GM12872 (cell line): ENCODE measurements around the gene NSMCE4A.

ENCODE experiments used
- TF ChIP-seq, protein P1 (sequence below): IDR thresholded peaks from 3 replicates; pipeline ENCODE4 v1.5.1; 2011; ENCODE audit warnings: low read depth, mild to moderate bottlenecking, low read length, moderate library complexity; ENCODE audit not compliant: insufficient read depth

NSMCE4A gene

DNA sequence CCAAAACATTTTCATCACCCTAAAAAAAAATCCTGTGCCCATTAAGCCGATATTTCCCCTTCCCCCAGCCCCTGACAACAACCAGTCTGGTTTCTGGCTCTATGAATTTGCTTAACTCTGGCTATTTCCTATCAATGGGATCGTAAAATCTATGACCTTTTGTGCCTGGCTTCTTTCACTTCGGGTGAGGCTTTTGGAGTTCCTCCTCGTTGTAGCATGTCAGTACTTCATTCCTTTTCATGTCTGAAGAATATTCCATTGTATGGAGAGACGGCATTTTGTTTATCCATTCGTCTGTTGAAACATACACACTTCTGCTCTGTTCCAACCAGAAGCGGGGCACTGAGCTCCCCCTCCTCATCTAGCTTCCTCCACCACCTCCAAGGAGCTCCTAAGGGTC lies 43.5 kb upstream of the NSMCE4A start:
- TF ChIP-seq, protein P1, sequence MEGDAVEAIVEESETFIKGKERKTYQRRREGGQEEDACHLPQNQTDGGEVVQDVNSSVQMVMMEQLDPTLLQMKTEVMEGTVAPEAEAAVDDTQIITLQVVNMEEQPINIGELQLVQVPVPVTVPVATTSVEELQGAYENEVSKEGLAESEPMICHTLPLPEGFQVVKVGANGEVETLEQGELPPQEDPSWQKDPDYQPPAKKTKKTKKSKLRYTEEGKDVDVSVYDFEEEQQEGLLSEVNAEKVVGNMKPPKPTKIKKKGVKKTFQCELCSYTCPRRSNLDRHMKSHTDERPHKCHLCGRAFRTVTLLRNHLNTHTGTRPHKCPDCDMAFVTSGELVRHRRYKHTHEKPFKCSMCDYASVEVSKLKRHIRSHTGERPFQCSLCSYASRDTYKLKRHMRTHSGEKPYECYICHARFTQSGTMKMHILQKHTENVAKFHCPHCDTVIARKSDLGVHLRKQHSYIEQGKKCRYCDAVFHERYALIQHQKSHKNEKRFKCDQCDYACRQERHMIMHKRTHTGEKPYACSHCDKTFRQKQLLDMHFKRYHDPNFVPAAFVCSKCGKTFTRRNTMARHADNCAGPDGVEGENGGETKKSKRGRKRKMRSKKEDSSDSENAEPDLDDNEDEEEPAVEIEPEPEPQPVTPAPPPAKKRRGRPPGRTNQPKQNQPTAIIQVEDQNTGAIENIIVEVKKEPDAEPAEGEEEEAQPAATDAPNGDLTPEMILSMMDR, result no peak

DNA sequence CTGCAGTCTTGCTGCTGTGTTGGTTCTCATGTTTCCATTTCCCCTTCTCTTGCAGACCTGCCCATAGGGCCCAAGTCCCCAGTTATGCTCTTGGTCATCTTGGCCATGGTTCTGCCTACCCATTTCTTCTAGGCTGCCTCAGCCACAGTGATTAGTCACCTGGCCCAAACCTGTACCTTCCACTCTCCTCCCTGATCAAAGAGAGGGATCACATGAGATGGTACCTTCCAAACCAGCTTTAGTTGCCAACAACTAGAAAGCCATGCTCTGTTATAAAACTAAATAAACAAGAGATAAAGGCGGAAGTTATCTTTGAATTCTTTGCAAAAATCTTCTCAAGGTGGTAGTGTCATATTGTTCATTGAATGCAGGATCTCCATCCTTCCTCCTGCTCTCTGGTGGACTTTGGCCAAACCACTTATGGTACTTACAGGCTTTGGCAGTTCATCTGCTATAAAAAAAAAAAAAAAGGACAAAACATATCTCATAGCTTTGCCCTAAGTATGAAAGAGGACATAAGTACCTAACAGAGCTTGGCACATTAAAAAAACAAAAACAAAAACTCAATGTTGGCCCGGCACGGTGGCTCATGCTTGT lies 39.7 kb upstream of the NSMCE4A start:
- TF ChIP-seq, protein P1, result no peak

DNA sequence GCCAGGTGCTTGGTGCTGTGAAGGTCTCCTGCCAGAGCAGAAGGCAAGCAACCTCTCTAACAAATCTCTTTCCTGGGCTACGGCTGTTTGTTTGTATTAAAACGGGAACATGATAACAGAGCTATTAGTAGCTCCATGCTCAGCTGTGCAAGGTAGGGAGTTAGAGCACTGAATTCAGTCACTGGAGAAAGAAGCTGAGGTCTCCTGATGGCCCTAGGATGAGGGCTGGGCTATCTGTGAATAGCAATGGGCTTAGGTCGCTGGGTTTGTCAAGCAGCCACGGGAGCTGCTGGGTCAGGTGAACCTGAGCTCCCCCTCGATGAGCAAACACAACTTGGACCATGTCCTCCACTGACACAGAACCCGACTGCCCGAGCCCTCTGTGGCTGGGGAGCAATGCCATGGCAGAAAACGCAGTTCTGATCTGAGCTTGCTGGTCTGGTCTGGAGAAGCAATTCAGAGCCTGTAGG lies 38.3 kb upstream of the NSMCE4A start:
- TF ChIP-seq, protein P1, result no peak

DNA sequence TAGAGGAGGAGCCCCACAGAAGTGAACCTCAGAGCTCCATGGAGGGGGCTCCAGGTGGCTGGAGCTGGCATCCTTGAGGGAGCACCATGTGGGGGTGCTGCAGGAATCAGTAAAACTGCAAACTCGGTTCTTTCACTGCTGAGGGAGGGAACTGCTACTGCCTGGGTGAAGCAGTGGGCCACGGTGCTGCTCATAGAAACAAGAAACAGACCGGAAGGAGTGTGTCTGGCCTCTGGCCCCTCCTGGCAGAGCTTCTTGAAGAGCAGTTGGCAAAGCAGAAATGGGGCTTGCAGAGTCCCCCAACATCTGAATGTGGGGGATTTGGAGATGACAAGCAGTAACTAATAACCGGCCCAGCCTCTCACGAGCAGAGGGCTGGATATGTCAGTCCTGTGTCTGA lies 37.7 kb upstream of the NSMCE4A start:
- TF ChIP-seq, protein P1, result no peak

DNA sequence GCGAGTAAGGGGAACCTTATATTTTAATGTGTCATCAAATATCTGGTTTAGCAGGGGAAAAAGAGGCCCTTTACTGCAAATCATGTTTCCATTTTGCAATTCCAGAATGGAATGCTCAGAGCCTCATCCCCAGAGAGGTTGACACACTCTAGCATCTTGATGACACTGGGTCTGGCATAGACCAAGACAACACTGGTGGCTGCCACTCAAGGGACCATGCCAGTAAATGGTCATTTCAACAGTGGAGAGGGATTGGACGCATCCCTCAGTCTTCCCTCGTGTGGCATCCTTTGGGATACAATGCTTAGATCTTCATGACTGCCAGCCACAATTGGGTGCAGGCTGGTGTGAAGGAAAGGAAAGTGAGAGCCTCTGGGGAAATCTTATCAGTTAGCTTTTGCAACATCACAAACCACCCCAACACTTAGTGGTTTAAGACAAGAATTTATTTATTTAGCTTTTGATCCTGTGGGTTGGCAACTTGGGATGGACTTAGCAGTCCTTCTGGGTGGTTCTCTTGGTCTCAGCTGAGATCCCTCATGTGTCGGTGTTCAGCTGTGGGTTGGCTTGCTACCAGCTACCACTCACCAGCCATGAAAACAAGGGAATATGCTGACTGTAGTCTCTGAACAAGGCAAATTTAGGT lies 35.5 kb upstream of the NSMCE4A start:
- TF ChIP-seq, protein P1, result no peak

DNA sequence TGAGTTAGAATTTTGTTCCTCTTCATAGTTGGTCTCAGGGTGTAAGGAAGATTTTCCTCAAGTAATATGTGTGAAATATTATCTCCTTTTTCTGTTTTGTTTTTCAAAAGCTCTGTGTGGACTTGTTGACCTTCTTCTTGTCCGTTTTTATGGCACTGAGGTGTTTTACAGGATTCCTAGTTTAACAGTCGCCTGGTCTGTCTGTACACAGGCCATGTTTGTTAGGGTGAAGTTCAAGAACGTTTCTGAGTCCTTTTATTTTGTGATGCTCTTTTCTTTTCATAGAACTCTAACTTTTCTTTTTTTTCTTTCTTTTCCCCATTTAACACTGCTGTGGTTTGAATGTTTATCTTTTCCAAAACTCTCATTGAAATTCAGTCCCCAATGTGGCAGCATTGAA lies 32.4 kb upstream of the NSMCE4A start:
- TF ChIP-seq, protein P1, result no peak

DNA sequence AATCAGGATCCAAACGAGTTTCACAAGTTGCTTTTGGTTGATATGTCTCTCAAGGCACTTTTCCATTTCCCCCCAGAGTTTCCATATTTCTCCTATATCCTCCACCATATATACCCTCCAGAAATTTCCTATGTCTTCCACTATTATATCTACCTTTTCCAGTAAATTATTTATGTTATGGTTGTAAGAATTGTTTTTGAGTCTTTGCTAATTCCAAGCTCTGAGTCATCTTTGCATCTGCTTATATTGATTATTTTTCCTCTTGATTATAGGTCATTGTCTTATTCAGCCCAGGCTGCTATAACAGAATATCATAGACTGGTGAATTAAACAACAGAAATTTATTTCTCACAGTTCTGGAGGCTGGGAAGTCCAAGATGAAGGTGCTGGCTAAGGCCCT lies 26.7 kb upstream of the NSMCE4A start:
- TF ChIP-seq, protein P1, result no peak
